Vagina (tissue), 2 donors: ENCODE results near the gene SLC6A13. TPM values are rescaled to one million over a fixed set of nuclear protein-coding genes. Genes with fewer than 3 reads are reported as not detected.

Source experiments
- DNase-seq, 2 donors: peaks; one replicate each; pipeline ENCODE4 v3.0.0-alpha.2; 2017; ENCODE audit errors: extremely low spot score in 2 of 2
- H3K27ac ChIP-seq: fragments of 200-600 bp; sonication (generic); one replicate; pipeline ENCODE4 v1.5.1; 2019
- H3K27me3 ChIP-seq: fragments of 200-600 bp; sonication (generic); one replicate; pipeline ENCODE4 v1.5.1; 2019
- H3K36me3 ChIP-seq, 2 donors: fragments of 200-600 bp; sonication (generic); one replicate each; pipeline ENCODE4 v1.5.1; 2017 to 2019
- H3K4me1 ChIP-seq: fragments of 200-600 bp; sonication (generic); one replicate; pipeline ENCODE4 v1.5.1; 2019
- H3K4me3 ChIP-seq, 2 donors: fragments of 200-600 bp; sonication (generic); 1 replicate in 1 of 2; 2 replicates in 1 of 2; pipeline ENCODE4 v1.5.1; 2016 to 2019
- H3K9me3 ChIP-seq: fragments of 200-600 bp; sonication (generic); one replicate; pipeline ENCODE4 v1.5.1; 2019
- POLR2A ChIP-seq, 2 donors: fragments of 450-650 bp; IDR thresholded peaks; one replicate each; pipeline ENCODE4 v1.6.1; 2017; ENCODE audit warnings: antibody characterized with exemption in 2 of 2, mild to moderate bottlenecking in 2 of 2, moderate library complexity in 2 of 2
- POLR2AphosphoS5 ChIP-seq, 2 donors: sonication (generic); formaldehyde crosslinking; IDR thresholded peaks; one replicate each; pipeline ENCODE4 v1.9.0; 2017; ENCODE audit warnings: antibody characterized with exemption in 2 of 2, mild to moderate bottlenecking in 2 of 2, low read depth in 1 of 2; ENCODE audit not compliant: insufficient read depth in 1 of 2
- intact Hi-C: fragments of 100-400 bp; cut with DNase I; formaldehyde crosslinking; loops from one replicate; pipeline ENCODE4 v1.15.1; 2023
- total RNA-seq: library from RNA; depleted of rRNA; stranded (reverse); fragments of >200 nt; gene quantifications from one replicate; pipeline ENCODE4 v1.2.3, GENCODE V29; 2016
- TF ChIP-seq, protein P1 (sequence below), 3 experiments: fragments of 450-650 bp in 2 of 3; fragments of 200-600 bp in 1 of 3; sonication (generic) in 1 of 3; IDR thresholded peaks; one replicate each; pipeline ENCODE4 v1.5.1; 2017 to 2019; ENCODE audit warnings: antibody characterized with exemption in 3 of 3, mild to moderate bottlenecking in 2 of 3, moderate library complexity in 2 of 3

The SLC6A13 gene
- total RNA-seq, 1 donor from 2014 or later: not detected

DNA sequence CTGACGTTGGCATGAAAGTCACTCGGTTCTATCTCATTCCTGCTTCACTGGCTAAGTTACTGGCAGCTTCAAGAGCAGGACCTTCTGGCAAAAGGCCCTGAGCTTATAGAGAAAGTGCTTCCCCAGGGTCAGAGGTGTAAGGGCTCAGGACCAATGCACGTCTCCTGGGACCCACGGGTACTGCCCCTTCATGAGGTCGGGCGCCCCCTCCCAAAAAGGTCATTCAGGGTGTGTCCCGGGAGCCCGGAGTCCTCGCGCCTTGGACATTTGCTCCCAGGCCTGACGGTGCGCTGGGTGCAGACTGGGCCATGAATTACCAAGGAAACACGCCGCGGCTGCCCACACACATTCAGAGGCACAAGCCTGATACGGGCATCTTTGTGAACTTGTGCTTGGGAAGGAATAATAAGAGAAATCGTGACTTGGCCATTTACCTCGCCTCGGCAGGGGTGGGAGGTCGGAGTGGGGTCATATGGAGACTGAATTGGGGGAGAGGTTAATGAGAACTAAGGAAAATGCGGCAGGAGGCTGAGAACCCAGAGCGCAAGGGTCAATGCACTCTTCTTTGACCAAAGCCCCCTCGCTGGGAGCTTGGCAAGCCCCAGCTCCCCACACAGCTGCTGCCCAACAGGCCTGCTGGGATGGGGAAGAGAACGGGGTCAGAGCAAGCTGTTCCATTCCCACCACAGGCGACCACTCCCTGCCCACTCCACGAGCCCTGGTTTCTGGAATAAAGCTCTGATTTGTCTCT lies 33.0 kb downstream of the SLC6A13 start:
- no peaks in the 10 kb centered on the region for H3K27me3 ChIP-seq
- intact Hi-C loops: no loop called here
- TF ChIP-seq POLR2A (IDR thresholded peaks at IDR 0.05): no peak
- TF ChIP-seq, protein P1, sequence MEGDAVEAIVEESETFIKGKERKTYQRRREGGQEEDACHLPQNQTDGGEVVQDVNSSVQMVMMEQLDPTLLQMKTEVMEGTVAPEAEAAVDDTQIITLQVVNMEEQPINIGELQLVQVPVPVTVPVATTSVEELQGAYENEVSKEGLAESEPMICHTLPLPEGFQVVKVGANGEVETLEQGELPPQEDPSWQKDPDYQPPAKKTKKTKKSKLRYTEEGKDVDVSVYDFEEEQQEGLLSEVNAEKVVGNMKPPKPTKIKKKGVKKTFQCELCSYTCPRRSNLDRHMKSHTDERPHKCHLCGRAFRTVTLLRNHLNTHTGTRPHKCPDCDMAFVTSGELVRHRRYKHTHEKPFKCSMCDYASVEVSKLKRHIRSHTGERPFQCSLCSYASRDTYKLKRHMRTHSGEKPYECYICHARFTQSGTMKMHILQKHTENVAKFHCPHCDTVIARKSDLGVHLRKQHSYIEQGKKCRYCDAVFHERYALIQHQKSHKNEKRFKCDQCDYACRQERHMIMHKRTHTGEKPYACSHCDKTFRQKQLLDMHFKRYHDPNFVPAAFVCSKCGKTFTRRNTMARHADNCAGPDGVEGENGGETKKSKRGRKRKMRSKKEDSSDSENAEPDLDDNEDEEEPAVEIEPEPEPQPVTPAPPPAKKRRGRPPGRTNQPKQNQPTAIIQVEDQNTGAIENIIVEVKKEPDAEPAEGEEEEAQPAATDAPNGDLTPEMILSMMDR (IDR thresholded peaks at IDR 0.05): no peak
- TF ChIP-seq POLR2AphosphoS5 (IDR thresholded peaks at IDR 0.05; ENCODE audit: insufficient read depth in 1 of 2, low read depth in 1 of 2): no peak
- no peak overlapping the region for H3K27ac ChIP-seq
- H3K36me3 ChIP-seq: no peaks in the 10 kb centered on the region
- H3K9me3 ChIP-seq: no peaks in the 10 kb centered on the region
- H3K4me1 ChIP-seq: no peaks in the 10 kb centered on the region
- no peak overlapping the region for H3K4me3 ChIP-seq
- DNase-seq: peak; percentile 54 to 84

DNA sequence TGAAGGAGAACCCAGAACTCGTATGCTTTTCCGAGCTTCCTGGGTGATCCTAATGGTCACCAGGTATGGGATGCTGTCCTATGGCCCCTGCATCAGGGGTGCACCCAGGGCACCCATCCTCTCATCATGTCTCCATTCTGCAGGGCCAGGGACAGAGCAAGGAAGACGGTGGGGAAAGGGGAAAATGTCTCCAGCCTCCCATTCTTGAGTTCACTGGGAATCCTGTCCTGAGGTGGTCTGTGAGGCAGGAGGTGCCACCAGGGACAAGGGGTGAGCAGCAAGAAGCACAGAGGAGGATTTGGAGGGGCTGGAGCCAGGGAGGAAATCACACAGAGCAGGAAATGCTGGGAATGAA lies 33.8 kb downstream of the SLC6A13 start:
- Histone ChIP-seq H3K4me1 (no peaks in the 10 kb centered on the region), H3K36me3 (no peaks in the 10 kb centered on the region), H3K27ac (no peak overlapping the region), H3K4me3 (no peak overlapping the region), H3K27me3 (no peaks in the 10 kb centered on the region), H3K9me3 (no peaks in the 10 kb centered on the region)
- peak; percentile 54 to 55 for DNase-seq
- TF ChIP-seq, protein P1 (IDR thresholded peaks at IDR 0.05): no peak
- TF ChIP-seq POLR2AphosphoS5 (IDR thresholded peaks at IDR 0.05; ENCODE audit: insufficient read depth in 1 of 2, low read depth in 1 of 2) (no peak), POLR2A (IDR thresholded peaks at IDR 0.05) (no peak)
- intact Hi-C loops: no loop called here

DNA sequence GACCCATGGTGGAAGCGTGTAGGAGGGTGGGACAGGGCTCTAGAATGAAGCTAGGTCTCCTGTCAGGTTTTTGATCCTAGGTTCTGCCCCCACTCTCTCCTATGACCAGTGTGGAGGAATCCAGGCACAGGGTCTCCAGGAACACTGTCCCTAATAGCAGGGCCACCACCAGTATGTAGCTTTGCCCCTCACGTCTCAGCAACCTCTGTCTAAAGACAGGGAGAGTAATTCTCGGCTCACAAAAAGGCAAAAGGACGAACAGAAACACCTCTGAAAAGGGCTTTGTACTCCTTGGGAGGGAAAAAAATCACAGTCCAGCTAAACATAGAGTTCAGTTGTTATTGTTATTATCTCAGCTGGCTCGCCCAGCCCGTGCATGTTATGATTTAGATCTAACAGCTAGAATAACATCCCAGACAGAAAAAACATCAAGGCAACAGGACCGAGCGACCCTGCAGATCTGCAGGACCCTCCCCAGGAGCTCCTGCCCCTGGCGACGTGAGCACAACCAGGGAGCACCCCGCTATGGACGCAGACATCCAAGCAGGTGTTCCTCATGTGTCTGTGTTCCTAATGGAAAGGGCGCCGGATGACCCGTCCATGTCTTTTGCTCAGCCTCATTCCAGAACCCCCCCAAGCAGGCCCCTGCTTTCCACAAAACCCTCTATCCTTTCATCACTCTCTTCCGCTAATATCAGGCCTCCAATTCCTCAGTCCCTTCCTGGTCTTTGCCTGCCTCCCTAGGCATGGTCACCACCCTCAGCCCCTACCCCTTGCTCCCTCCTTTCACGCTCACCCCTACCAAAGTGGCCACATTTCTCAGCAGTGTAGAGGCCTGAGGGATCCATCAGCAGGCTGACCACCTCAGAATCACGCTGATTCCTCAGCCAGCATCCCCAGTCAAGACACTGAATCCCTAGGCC lies 34.5 kb downstream of the SLC6A13 start:
- no peaks in the 10 kb centered on the region for H3K4me1 ChIP-seq
- no peaks in the 10 kb centered on the region for H3K27me3 ChIP-seq
- no peaks in the 10 kb centered on the region for H3K36me3 ChIP-seq
- TF ChIP-seq POLR2AphosphoS5 (IDR thresholded peaks at IDR 0.05; ENCODE audit: insufficient read depth in 1 of 2, low read depth in 1 of 2) (no peak), POLR2A (IDR thresholded peaks at IDR 0.05) (no peak)
- TF ChIP-seq, protein P1 (IDR thresholded peaks at IDR 0.05): no peak
- no peaks in the 10 kb centered on the region for H3K9me3 ChIP-seq
- peak; percentile 54 to 55 for DNase-seq
- H3K27ac ChIP-seq: no peak overlapping the region
- intact Hi-C loops: no loop called here
- no peak overlapping the region for H3K4me3 ChIP-seq

DNA sequence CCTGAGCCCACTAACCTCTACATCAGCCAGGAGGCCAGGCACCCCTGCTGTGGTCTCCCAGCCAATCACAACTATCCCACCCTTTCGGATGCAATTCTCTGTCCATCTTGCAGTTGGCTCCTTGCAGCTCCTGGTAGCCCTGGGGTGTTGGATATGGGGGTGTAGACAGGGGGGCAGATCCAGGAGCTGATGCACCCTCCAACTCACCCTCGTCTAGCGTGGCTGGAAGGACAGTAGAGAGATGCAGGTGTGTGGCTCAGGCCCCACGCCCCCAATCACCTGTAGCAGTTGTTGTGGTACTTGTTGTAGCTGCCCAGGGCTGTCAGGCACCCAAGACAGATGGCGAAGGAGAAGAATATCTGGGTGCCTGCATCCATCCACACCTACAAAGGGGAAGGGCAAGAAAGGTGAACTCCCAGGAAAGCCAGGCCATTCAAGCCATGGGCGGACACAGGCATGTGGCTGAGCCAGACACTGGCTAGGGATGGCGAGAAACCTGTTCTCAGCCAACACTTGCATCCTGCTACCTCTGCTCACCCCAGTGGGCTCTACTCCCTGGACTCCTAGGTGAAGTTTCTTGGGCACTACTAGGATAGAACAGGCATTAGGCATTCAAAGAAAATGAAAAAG lies 35.2 kb downstream of the SLC6A13 start:
- no peaks in the 10 kb centered on the region for H3K36me3 ChIP-seq
- no peaks in the 10 kb centered on the region for H3K9me3 ChIP-seq
- no peaks in the 10 kb centered on the region for H3K27me3 ChIP-seq
- peak; percentile 55 to 58 for DNase-seq
- H3K27ac ChIP-seq: no peak overlapping the region
- TF ChIP-seq POLR2AphosphoS5 (IDR thresholded peaks at IDR 0.05; ENCODE audit: insufficient read depth in 1 of 2, low read depth in 1 of 2) (no peak), POLR2A (IDR thresholded peaks at IDR 0.05) (no peak)
- TF ChIP-seq, protein P1 (IDR thresholded peaks at IDR 0.05): no peak
- H3K4me1 ChIP-seq: no peaks in the 10 kb centered on the region
- intact Hi-C loops: no loop called here
- no peak overlapping the region for H3K4me3 ChIP-seq
